ENCODE results near the gene OR6C6. TPM values are rescaled to one million over a fixed set of nuclear protein-coding genes. Genes with fewer than 3 reads are reported as not detected.

The OR6C6 gene
- total RNA-seq, 4 donors from 2014 or later, result not detected

DNA sequence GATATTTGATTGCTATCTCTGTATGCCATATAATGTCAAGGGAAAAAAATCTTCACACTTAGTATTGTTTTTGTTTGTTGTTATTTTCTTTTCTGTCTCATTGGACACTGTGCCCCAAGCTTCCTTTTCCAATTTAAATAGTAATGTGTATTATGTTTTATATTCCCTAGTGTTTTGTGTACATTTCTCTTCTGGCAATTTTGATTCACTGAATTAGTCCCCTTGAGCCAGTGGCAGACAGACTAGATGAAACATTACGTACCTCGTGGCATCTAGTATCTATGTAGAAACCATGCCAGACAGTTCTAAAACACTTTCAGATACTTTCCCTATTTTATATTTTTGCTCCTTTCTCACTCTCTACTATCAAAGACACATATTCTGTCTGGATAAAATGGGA is 17.7 kb upstream of the OR6C6 start, which contains the start of gene OR6C1:
Gene OR6C1, plus strand, starts transcription at position 301 of the 400 bp plus-strand sequence. CDS start 6,257 bp downstream, outside the sequence.
- intact Hi-C loops (cut with DNase I; ENCODE audit: low total_unique reads), result no loop called here
- no peak for DNase-seq

DNA sequence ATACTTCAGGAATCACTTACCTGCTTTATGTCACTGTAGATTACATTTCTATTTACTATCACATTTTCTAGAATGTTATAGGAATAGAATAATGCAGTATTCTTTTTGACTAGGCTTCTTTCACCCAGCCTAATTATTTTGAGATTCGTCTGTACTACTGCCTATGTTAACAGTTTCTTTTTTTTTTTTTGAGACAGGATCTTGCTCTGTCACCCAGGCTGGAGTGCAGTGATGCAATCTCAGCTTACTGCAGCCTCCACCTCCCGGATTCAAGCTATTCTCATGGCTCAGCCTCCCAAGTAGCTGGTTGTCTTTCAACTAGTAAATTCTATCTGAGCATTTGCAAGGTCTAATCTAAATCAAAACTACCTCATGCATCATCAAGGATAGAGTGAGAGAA is 6.4 kb downstream of the OR6C6 start:
- in situ Hi-C loops (cut with MboI; ENCODE audit: low pct_ligation_motif_present in 1 of 4, low pct_unique_long_range_greater_than_20kb in 1 of 4, low sequenced_read_pairs in 3 of 4), result no loop called here
- Histone ChIP-seq H3K27ac (no peak overlapping the region), H3K9me3 (no peaks in the 10 kb centered on the region), H3K36me3 (no peaks in the 10 kb centered on the region), H3K4me3 (no peak overlapping the region), H3K4me1 (no peaks in the 10 kb centered on the region), H3K27me3 (no peaks in the 10 kb centered on the region)
- TF ChIP-seq POLR2A (IDR thresholded peaks at IDR 0.05) (no peak), POLR2AphosphoS5 (IDR thresholded peaks at IDR 0.05) (no peak), EP300 (IDR thresholded peaks at IDR 0.05; ENCODE audit: low read depth) (no peak)
- no peak for DNase-seq
- intact Hi-C loops (cut with DNase I; ENCODE audit: low total_unique reads), result loop anchor here (1.0 kb wide), 1 partner anchor 8 kb away; no protein-coding TSS in a partner anchor
- WGBS, 2 donors (ENCODE audit: low coverage in 1 of 2), result 40 to 44% methylated on average over 2 of the region's 2 CpGs

More for the DNA sequence above, 17.7 kb upstream of the OR6C6 start, which contains the start of gene OR6C1:
- Histone ChIP-seq H3K4me3 (no peak within 1 kb of the TSS), H3K4me1 (no peaks in the 10 kb centered on the region), H3K27ac (no peak within 1 kb of the TSS), H3K36me3 (no peaks in the 10 kb centered on the region), H3K9me3 (no peaks in the 10 kb centered on the region), H3K27me3 (no peaks in the 10 kb centered on the region)
- TF ChIP-seq POLR2A (IDR thresholded peaks at IDR 0.05) (no peak), CTCF (IDR thresholded peaks at IDR 0.05) (no peak), POLR2AphosphoS5 (IDR thresholded peaks at IDR 0.05) (no peak), EP300 (IDR thresholded peaks at IDR 0.05; ENCODE audit: low read depth) (no peak)
- in situ Hi-C loops (cut with MboI; ENCODE audit: low pct_ligation_motif_present in 1 of 4, low pct_unique_long_range_greater_than_20kb in 1 of 4, low sequenced_read_pairs in 3 of 4), result no loop called here
- 72 to 73% methylated on average over 2 of the region's 2 CpGs for WGBS, 2 donors (ENCODE audit: low coverage in 1 of 2)

- Histone ChIP-seq H3K9me3 (no peaks in the 10 kb centered on the region), H3K36me3 (no peaks in the 10 kb centered on the region), H3K4me1 (no peaks in the 10 kb centered on the region), H3K4me3 (no peak overlapping the region), H3K27ac (no peak overlapping the region), H3K27me3 (no peaks in the 10 kb centered on the region)
- intact Hi-C loops (cut with DNase I; ENCODE audit: low total_unique reads) (no loop called here), in situ Hi-C loops (cut with MboI; ENCODE audit: low pct_ligation_motif_present in 1 of 4, low pct_unique_long_range_greater_than_20kb in 1 of 4, low sequenced_read_pairs in 3 of 4) (no loop called here)
- no peak for DNase-seq
- no peak for TF ChIP-seq CTCF (IDR thresholded peaks at IDR 0.05)
- no peak for TF ChIP-seq EP300 (IDR thresholded peaks at IDR 0.05; ENCODE audit: low read depth)
- no peak for TF ChIP-seq POLR2A (IDR thresholded peaks at IDR 0.05)
- no peak for TF ChIP-seq POLR2AphosphoS5 (IDR thresholded peaks at IDR 0.05)
- WGBS, 2 donors (ENCODE audit: low coverage in 1 of 2), result 43 to 63% methylated on average over 2 of the region's 2 CpGs
Measured at GRCh38 chr12:55280991-55281390, 15.4 kb downstream of the OR6C6 start.

DNA sequence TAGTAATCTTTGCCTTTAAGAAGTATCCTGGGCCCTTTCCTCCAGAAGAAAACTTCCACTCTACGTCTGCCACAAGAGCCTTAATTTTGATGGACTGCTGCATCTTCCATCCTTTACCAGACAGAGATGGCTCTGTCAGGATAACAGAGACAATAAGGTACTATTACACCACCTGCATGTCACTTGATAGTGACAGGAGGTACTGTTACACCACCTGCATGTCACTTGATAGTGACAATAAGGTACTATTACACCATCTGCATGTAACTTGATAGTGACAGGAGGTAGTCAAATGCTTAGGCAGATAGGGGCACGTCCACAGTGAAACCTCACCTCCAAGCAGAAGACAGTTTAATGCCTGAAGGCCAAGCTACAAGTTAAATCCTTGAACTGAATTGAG is 38.1 kb downstream of the OR6C6 start:
- WGBS, 2 donors (ENCODE audit: low coverage in 1 of 2), result 59 to 83% methylated on average over 2 of the region's 2 CpGs
- intact Hi-C loops (cut with DNase I; ENCODE audit: low total_unique reads) (no loop called here), in situ Hi-C loops (cut with MboI; ENCODE audit: low pct_ligation_motif_present in 1 of 4, low pct_unique_long_range_greater_than_20kb in 1 of 4, low sequenced_read_pairs in 3 of 4) (no loop called here)
- no peaks in the 10 kb centered on the region for H3K36me3 ChIP-seq
- H3K4me3 ChIP-seq, result no peak overlapping the region
- no peaks in the 10 kb centered on the region for H3K4me1 ChIP-seq
- H3K9me3 ChIP-seq, result no peaks in the 10 kb centered on the region
- no peak overlapping the region for H3K27ac ChIP-seq
- H3K27me3 ChIP-seq, result no peaks in the 10 kb centered on the region
- DNase-seq, result no peak
- TF ChIP-seq EP300 (IDR thresholded peaks at IDR 0.05; ENCODE audit: low read depth) (no peak), POLR2A (IDR thresholded peaks at IDR 0.05) (no peak), POLR2AphosphoS5 (IDR thresholded peaks at IDR 0.05) (no peak)

DNA sequence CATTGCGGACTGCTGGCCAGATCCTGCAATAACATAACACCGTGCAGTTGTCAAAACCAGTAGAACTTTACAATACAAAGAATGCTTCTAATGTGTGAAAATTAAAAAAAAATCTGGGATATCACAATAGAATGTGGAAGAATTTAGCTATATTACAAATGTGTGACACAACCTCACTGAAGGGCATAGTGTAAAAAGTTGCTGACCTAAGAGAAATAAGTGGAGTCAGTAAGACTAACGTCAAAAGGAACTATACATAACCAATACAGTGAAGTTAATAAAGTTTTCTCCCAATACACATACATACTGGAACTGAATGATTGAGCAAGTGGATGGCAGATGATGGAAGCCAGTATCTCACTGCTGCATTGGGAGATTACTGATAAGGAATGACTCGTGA is 39.5 kb downstream of the OR6C6 start:
- Histone ChIP-seq H3K27ac (no peak overlapping the region), H3K4me1 (no peaks in the 10 kb centered on the region), H3K9me3 (no peaks in the 10 kb centered on the region), H3K36me3 (no peaks in the 10 kb centered on the region), H3K27me3 (no peaks in the 10 kb centered on the region), H3K4me3 (no peak overlapping the region)
- no peak for TF ChIP-seq POLR2A (IDR thresholded peaks at IDR 0.05)
- no peak for TF ChIP-seq CTCF (IDR thresholded peaks at IDR 0.05)
- TF ChIP-seq EP300 (IDR thresholded peaks at IDR 0.05; ENCODE audit: low read depth), result no peak
- TF ChIP-seq POLR2AphosphoS5 (IDR thresholded peaks at IDR 0.05), result no peak
- DNase-seq, result no peak
- in situ Hi-C loops (cut with MboI; ENCODE audit: low pct_ligation_motif_present in 1 of 4, low pct_unique_long_range_greater_than_20kb in 1 of 4, low sequenced_read_pairs in 3 of 4), result no loop called here
- intact Hi-C loops (cut with DNase I; ENCODE audit: low total_unique reads), result no loop called here
- WGBS, 2 donors (ENCODE audit: low coverage in 1 of 2), result 84 to 89% methylated on average over 4 of the region's 4 CpGs

All from transverse colon (tissue), 4 donors.